CD4-positive, alpha-beta T cell treated with Interleukin-15 for 4 hours (primary cell): Measurements from ENCODE around the gene CELF1.
"Not testable (repeated sequence)": the region's sequence is repeated elsewhere in the genome, so short reads cannot be mapped to it uniquely, and the experiment has no call there.

Source experiments
- DNase-seq: peaks from one replicate; pipeline ENCODE4 v3.0.0-alpha.2; 2020; ENCODE audit warnings: low spot score

Gene CELF1

DNA sequence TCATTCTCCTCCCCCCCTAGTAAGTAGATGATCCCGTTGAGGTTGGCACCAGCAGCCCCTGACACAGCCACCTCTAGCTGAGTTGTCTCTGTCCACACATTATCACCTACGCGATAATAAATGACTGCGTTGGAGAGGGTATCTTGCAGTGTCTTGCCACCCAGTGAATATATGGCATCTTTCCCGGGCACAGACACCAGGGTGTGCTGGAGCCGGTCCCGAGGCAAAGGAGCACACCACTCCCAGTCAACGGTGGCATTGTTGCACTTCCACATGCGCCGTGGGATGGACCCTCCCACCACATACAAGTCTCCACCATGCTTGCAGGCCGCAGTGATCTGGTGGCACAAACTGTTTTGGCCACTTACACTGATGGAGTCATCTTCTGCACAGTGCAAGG, 20.4 kb upstream of the CELF1 start:
- no peak for DNase-seq

DNA sequence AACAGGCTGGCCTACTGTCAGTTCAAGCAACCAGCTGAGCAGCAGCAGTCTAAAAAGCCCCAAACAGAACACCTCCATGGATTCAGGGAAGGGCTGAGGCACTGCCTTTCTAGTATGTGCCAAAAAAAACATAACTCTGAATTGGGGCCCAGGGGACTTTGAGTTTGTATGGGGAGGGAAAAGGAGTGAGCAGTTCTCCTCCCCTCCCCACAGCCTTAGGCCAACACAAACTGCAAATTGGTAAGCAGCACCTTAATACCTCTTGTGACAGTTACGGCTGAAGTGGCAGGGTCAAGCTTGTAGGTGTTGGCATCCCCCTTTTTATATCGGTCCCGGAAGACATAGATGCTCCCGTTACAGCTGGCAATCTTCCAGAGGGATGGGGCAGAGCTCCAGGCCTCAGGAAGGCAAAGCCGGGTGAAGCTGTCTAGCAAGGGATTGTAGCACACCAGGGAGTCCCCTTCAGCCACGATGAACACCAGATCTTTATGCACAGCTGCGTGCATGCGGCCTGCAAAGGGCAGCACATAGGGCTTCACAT, 19.9 kb upstream of the CELF1 start:
- DNase-seq = no peak

DNA sequence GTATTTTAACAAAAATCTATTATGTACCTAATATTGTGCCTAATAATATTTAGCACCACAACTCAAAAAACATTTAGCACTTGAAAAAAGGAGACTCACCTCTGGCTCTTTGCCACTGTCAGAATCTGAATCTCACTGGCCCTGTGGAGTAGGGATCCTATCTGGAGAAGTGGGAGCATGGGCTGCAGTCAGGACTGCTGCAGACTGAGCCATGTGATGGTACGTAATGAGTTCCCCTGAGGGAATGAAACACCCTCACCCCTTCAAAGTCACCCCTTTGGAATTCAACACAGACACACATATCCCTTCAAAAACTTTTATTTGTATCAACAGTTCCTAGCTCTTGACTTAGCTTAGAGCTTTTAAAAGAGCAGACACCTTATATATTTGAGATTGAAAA, 19.0 kb upstream of the CELF1 start:
- no peak for DNase-seq

DNA sequence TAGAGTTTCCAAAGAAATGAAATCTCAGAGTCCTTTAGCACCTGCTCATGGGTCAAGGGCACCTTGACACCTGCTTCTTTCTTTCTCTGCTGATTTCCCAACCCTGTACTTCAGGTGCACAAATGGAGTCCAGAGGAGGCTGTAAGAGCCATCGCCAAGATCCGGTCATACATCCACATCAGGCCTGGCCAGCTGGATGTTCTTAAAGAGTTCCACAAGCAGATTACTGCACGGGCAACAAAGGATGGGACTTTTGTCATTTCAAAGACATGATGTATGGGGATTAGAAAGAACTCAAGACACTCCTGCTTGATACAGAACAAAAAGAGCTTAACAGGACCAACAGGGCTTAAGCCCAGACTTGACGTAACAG, 18.4 kb upstream of the CELF1 start:
- DNase-seq = no peak

DNA sequence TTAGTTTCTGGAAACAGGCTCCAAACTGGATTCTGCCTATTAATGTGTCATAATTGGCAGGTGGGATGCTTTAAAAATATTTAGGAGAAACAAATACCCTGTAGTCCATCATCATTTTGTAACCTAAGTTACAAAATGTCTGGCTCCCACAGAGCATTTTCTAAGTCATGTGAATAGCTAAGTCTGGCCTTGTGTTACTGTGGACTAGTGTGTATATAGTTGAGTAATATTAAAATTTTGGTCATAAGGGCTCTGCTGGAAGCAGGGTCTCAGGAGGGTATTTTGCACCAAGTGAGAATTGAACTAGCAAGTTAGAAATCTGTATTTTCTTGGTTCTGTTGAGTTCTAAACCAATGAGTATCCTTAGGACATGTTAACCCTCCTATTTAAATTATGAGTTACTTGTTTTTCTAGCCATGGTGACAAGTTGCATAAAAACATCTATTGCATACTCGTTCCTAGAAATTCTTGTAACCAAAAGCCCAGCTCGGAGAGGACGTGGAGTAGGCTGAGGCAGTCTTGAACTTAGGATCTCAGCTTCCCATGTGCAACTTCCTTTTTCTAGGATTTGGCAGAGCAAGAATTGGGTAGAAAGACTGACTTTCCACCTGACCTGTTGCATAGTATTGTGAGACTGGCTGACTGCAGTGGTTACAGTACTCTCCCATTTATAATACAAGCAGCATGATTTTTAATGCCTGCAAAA, 17.9 kb upstream of the CELF1 start:
- no peak for DNase-seq

DNA sequence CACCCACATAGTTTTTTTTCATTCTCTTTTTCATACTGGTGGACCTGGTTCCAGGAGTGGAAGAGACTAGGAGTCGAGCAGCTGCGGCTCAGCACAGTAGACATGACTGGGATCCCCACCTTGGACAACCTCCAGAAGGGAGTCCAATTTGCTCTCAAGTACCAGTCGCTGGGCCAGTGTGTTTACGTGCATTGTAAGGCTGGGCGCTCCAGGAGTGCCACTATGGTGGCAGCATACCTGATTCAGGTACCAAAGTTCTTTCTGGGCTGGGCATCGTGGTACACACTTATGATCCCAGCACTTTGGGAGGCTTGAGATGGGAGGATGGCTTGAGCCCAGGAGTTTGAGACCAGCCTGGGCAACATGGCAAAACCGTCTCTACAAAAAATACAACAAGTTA, 16.7 kb upstream of the CELF1 start:
- no peak for DNase-seq

DNA sequence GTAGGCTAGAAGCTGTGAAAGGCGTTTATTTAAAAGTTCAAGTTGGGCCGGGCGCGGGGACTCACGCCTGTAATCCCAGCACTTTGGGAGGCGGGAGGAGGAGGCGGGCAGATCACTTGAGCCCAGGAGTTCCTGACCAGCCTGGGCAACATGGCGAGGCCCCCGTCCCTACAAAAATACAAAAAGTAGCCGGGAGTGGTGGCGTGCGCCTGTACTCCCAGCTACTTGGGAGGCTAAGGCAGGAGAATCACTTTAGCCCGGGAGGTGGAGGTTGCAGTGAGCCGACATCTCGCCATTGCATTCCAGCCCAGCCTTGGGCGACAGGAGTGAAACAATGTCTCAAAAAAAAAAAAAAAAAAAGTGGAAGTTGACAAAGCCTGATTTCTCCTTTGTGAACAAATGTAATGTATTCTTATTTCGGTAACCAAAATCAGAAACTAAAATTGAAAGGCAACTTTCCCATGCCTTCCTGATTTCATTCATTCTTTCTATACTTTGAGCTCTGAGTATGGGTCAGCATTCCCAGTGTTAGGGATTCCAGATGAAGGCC, 13.3 kb upstream of the CELF1 start:
- no peak for DNase-seq

DNA sequence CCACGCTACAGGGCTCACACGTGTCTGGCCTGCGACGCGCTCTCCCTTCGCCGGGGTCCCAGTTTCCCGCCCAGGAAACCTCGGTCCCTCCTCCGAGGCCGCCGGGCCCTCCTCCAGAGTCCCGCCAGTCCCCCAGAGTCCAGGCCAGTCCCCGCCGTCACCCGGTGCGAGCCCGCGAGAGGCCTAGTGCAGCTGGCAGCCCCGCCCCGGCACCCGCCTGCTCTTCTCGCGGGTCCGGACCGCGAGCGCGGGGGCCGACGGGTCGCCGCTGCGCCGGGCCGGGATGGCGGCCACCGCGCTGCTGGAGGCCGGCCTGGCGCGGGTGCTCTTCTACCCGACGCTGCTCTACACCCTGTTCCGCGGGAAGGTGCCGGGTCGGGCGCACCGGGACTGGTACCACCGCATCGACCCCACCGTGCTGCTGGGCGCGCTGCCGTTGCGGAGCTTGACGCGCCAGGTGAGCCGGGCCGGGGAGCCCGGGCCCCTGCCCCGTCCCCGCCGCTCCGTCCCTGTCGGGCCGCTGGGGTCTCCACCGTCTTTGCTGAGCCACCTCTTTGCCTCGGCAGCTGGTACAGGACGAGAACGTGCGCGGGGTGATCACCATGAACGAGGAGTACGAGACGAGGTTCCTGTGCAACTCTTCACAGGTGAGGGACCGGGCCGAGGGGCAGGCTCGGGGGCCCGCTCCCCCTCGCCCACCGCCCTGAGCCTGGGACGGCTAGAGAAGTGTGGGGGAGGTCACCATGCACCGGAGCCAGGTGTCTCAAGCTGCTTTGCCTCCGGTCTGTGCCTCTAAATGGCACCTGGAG, 12.6 kb upstream of the CELF1 start, which contains the start of gene PTPMT1:
PTPMT1 (plus strand) TSS at position 260 of the 809 bp plus-strand sequence; CDS start at position 284, 24 bp downstream.
- peak; percentile 58 for DNase-seq

DNA sequence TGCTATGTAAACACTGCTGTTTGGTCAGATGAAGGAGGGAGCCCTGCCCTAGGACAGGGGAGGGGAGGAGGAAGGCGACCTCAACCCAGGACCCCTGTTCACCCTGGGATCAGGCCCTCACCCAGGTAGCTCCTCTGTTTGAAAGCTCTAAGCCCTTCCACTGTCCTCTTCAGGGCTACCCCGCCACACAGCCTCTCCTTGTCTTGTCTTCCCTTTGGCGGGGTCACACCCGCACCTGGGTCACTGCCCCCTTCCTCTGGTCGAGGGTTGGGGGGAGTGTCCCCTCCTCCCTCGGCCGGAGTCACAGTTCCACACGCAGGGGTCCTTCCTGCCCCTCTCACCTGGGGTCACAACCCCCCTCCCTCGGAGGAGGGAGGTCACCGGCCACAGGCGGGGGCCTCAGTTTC, 12.0 kb upstream of the CELF1 start:
- no peak for DNase-seq

DNA sequence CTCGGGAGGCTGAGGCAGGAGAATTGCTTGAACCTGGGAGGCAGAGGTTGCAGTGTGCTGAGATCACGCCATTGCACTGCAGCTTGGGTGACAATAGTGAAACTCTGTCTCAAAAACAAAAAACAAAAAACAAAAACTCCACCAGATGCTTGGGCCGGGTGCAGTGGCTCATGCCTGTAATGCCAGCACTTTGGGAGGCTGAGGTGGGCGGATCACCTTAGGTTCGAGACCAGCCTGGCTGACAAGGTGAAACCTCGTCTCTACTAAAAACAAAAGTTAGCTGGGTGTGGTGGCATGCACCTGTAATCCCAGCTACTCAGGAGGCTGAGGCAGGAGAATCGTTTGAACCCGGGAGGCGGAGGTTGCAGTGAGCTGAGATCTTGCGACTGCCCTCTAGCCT, 11.4 kb upstream of the CELF1 start:
- not testable (repeated sequence) for DNase-seq

DNA sequence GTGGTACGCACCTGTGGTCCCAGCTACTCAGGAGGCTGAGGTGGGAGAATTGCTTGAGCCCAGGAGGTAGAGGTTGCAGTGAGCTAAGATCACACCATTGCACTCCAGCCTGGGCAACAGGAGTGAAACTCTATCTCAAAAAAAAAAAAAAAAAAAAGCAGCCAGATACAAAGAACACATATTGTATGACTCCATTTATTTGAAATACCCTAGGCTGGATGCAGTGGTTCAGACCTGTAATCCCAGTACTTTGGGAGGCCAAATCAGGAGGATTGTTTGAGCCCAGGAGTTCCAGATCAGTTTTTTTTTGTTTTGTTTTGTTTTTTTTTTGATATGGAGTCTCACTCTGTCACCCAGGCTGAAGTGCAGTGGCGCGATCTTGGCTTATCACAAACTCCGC, 9.5 kb upstream of the CELF1 start:
- DNase-seq = not testable (repeated sequence)

DNA sequence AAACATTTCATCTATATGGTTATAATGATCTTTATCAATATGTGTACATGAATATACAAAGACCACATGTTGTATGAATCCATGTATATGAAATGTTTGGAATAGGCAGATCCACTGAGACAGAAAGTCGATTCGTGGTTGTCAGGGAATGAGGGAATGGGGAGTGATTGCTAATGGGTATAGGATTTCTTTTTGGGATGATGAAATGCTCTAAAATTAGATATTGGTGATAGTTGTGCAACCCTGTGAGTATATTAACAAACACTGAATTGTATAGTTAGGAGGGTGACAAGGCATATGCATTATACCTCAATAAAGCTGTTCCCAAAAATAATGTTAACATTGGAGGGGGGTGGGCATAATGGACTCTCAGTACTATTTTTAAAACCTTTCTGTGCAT, 7.5 kb upstream of the CELF1 start:
- DNase-seq = no peak

DNA sequence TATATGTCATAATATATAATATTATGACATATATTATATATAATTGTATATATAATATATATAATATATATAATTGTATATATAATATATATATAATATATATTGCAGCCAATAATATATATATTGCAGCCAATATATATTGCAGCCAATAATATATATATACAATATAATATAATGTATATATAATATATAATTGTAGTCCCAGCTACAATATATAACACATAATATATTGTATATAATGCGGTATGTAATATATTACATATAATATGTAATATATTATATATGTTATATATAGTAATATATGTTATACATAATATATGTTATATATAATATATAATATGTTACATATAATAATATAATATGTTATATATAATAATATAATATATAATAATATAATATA, 5.8 kb upstream of the CELF1 start:
- no peak for DNase-seq

DNA sequence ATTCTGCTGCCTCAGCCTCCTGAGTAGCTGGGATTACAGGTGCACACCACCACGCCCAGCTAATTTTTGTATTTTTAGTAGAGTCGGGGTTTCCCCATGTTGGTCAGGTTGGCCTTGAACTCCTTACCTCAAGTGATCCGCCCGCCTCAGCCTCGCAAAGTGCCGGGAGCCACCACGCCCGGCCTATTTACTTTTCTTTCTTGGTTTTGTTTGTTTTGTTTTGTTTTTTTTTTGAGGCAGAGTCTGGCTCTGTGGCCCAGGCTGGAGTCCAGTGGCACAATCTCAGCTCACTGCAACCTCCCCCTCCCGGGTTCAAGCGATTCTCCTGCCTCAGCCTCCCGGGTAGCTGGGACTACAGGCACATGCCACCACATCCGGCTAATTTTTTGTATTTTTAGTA, 4.1 kb upstream of the CELF1 start:
- not testable (repeated sequence) for DNase-seq

DNA sequence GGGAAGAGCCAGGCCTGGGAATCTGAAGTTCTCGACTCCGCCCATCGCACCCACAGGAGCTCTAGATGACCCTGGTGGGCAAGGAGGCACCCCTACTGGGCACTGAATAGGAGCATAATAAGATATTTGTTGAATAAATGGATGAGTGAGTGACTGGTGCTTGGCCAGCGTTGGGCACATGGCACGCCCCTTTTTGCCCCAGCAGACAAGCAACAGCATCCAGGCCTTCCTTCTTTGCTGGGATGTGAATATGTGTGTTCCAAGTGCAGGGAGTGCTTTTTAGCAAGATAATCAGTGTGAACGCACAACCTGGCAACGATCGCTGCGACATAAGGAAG, 443 bp upstream of the CELF1 start:
- no peak for DNase-seq

DNA sequence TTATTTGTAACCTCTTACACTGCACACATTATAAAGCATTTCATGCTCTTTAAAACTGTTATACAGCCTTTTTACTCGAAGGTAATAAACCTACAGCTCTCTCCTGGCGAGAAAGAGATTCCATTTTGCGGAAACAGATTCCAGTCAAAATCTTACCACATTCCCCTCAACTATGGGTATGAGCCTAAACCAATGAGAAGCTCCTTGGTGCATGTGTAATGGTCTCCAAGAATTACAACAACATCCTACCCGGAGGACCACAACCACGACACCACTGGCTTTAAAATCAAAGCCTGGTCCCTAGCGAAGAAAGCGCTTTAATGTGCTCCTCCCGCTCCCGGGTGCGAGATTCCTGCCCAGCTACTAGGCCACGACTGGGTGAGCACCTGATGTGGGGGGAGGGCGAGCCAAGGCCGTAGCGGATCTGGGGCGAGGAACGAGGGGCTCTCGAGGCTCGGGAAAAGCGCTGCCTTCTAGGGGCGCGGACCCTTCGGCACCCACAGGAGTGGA, 821 bp downstream of the CELF1 start:
- no peak for DNase-seq

DNA sequence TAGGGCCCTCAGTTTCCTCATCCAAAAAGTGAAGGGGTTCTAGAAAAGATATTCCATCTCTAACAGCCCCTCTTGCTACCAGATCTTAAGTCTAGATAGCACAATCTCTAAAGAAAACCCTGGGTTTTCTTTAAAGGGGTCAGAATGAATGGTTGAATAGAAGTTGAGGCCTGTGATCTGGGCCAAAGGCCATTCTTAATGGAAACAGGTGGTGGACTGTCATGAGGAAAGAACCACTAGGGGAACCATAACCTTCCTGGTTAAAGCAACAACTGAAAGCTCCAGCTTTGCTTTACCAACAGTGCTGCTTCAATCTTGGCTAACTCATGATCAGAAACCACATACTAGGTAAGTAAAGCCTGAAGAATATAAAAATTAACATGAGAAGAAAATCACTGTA, 1.8 kb downstream of the CELF1 start:
- DNase-seq = no peak

DNA sequence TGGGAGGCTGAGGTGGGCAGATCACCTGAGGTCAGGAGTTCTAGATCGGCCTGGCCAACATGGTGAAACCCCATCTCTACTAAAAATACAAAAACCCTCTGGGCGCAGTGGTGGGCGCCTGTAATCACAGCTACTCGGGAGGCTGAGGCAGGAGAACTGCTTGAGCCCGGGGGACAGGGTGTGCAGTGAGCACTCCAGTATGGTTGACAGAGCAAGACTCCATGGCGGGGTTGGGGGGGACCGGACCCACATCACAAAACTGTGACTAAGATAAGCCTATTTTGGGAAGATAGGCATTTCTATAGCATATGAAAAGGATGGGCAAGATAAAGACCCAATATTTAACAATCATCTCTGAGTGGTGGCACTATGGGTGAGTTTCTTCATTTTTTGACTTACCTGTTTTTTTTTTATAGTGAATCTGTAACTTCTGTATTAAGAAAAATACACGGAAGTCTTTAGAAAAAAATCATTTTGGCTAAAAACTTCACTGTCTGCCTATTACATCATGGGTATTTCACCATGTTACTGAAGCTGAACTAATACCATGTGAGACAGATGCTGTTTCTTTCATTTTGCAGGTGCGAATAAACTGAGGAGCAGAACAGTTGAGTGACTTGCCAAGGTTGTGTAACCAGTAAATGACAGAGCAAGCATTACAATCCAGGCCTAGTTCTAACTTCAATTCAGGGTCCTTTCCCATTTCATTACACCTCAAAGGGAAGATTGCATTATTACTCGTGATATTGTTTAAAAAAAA, 2.5 kb downstream of the CELF1 start:
- no peak for DNase-seq

DNA sequence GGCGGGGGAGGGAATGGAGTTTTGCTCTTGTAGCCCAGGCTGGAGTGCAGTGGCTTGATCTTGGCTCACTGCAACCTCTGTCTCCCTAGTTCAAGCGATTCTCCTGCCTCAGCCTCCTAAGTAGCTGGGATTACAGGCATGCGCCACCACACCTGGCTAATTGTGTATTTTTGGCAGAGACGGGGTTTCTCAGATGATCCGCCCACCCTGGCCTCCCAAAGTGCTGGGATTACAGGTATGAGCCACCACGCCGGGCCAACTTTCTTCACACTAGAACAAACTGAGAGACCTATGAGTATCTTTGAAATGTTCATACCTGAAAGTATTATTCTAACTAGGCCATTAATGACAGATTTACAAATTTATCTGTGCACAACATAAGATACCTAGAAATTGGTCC, 6.7 kb downstream of the CELF1 start:
- DNase-seq = not testable (repeated sequence)

DNA sequence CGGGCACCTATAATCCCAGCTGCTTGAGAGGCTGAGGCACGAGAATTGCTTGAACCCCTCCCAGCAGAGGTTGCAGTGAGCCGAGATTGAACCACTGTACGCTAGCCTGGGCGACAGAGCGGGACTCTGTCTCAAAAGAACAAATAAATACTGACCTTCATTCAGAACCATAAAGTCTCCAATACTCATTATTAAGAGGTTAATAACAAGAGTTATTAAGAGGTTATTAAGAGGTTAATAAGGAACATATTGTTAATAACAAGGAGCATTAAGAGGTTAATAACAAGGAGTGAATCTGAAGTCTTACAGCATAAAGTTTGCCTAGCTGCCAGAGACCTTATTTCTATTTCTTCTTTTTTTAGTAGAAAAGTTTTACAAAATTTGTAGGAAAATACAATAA, 7.6 kb downstream of the CELF1 start:
- no peak for DNase-seq

DNA sequence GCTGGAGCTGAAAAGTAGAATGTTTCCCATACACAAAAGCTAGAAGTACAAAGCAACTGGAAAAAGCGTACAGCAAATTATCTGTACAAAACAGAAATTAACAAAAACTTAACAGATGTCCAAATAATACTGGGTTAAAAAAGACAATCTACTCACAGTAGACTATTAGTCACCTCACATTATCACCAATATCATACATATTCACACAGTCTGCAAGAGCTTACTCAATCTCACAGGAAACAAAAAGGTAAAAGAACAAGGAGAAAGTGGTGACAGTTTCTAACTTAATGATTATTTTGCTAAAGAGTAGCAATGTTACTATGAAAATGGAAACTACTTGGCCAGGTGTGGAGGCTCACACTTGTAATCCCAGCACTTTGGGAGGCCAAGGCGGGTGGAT, 11.9 kb downstream of the CELF1 start:
- DNase-seq = no peak

DNA sequence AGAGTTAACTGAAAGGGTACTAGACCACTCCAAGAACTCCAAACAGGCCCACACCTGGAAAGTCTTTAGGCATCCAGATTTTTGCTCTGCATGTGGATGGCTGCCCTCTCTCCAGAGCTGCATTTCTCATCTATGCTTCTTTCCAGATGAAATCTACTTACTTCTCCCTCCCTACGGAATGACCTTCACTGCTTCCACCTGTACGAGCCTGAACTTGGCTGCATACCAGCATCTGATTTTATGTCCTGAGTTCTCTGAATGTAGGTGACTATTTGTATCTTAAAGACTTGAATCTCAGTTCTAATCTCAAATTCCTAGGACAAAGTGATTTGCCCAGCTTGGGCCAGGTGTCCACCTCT, 13.3 kb downstream of the CELF1 start:
- no peak for DNase-seq
